Panc1 (cell line): ENCODE measurements around the gene GAN. TPM values are rescaled to one million over a fixed set of nuclear protein-coding genes. Genes with fewer than 3 reads are reported as not detected.

Experiments
- ATAC-seq: fragments of 200-7000 bp; cut with Tn5 transposase; 2 replicates; pipeline ENCODE4 v1.9.1; 2020; ENCODE audit warnings: mild to moderate bottlenecking, moderate library complexity
- BruUV-seq: library from RNA; stranded (reverse); fragments of 400-500 nt; replicated peaks from 2 replicates; lab custom pipeline; 2021; lab: Mats Ljungman, UMichigan
- CTCF ChIA-PET: fragments of 300-600 bp; sonication (Branson Sonifier 250); formaldehyde crosslinking; loops from one replicate; lab custom pipeline; 2022; ENCODE audit warnings: antibody characterized with exemption; lab: Charles Lee
- POLR2A ChIA-PET: fragments of 300-600 bp; sonication (Branson Sonifier 250); formaldehyde crosslinking; loops from one replicate; lab custom pipeline; 2022; ENCODE audit warnings: antibody characterized with exemption; lab: Charles Lee
- DNase-seq: peaks from one replicate; pipeline ENCODE4 v3.0.0-alpha.2; 2010; ENCODE audit warnings: low read depth, low spot score
- H3K27ac ChIP-seq: 2 replicates; pipeline ENCODE4 v1.5.1; 2011; ENCODE audit warnings: mild to moderate bottlenecking, low read length, inconsistent platforms
- H3K27me3 ChIP-seq: fragments of 200-500 bp; sonication (Bioruptor generic); 2 replicates; pipeline ENCODE4 v1.6.0; 2014; ENCODE audit warnings: low read length, inconsistent platforms; ENCODE audit not compliant: control insufficient read depth, insufficient read depth
- H3K36me3 ChIP-seq: fragments of 200-500 bp; sonication (Bioruptor generic); 2 replicates; pipeline ENCODE4 v1.5.1; 2014; ENCODE audit warnings: inconsistent platforms, mild to moderate bottlenecking, low read length, moderate library complexity; ENCODE audit not compliant: control insufficient read depth, insufficient read depth
- H3K4me1 ChIP-seq: 2 replicates; pipeline ENCODE4 v1.5.1; 2011; ENCODE audit warnings: inconsistent platforms, mild to moderate bottlenecking, low read length, moderate library complexity; ENCODE audit not compliant: control insufficient read depth, insufficient read depth
- H3K4me3 ChIP-seq, 2 experiments: 2 replicates each; pipeline ENCODE4 v1.5.1; 2011 to 2012; ENCODE audit warnings: low read depth in 2 of 2, low read length in 2 of 2, mild to moderate bottlenecking in 2 of 2, inconsistent platforms in 1 of 2, moderate library complexity in 1 of 2
- H3K9me3 ChIP-seq: fragments of 200-500 bp; sonication (Bioruptor generic); 2 replicates; pipeline ENCODE4 v1.5.1; 2014; ENCODE audit warnings: low read depth, mild to moderate bottlenecking, inconsistent platforms, low read length, moderate library complexity; ENCODE audit not compliant: control insufficient read depth, insufficient read depth
- CTCF ChIP-seq: fragments of 450-650 bp; IDR thresholded peaks from 2 replicates; pipeline ENCODE4 v1.5.1; 2017; ENCODE audit warnings: mild to moderate bottlenecking
- POLR2AphosphoS5 ChIP-seq: IDR thresholded peaks from 2 replicates; pipeline ENCODE4 v1.6.1; 2012; ENCODE audit warnings: mild to moderate bottlenecking, low read depth, low read length, moderate library complexity
- REST ChIP-seq, 2 experiments: IDR thresholded peaks; 2 replicates each; pipeline ENCODE4 v1.6.1; 2011 to 2012; ENCODE audit warnings: low read depth in 2 of 2, control low read depth in 1 of 2, low read length in 1 of 2, mild to moderate bottlenecking in 1 of 2, moderate library complexity in 1 of 2; ENCODE audit not compliant: insufficient read depth in 1 of 2
- SIN3A ChIP-seq: IDR thresholded peaks from 2 replicates; pipeline ENCODE4 v1.6.1; 2012; ENCODE audit warnings: low read depth, mild to moderate bottlenecking, low read length, moderate library complexity, borderline replicate concordance; ENCODE audit not compliant: insufficient read depth
- TCF7L2 ChIP-seq: IDR thresholded peaks from 2 replicates; pipeline ENCODE4 v1.6.1; 2011; ENCODE audit warnings: mild to moderate bottlenecking, low read depth, low read length, inconsistent platforms
- in situ Hi-C: cut with HindIII; loops from 2 replicates; pipeline ENCODE4 v1.10.0; 2016; ENCODE audit warnings: low sequenced_read_pairs, low pct_unique_long_range_greater_than_20kb
- intact Hi-C: fragments of 100-400 bp; cut with micrococcal nuclease; formaldehyde crosslinking; loops from one replicate; pipeline ENCODE4 v1.10.0; 2022; ENCODE audit not compliant: unreplicated experiment
- total RNA-seq: library from RNA; stranded (reverse); gene quantifications from one replicate; pipeline ENCODE4 v1.2.1, GENCODE V29; 2021; ENCODE audit not compliant: unreplicated experiment

GAN gene
- total RNA-seq, 1 experiment from 2014 or later = 9.1 TPM

- no peak for DNase-seq
- no TSS peak for BruUV-seq
- ChIA-PET CTCF (interaction anchor here (0.6 kb wide), 1 partner anchor 44 kb away, joined by 4 read pairs; no protein-coding TSS in a partner anchor), POLR2A (no interaction called here)
- no peaks in the 10 kb centered on the region for H3K27me3 ChIP-seq
- no peaks in the 10 kb centered on the region for H3K9me3 ChIP-seq
- no peak overlapping the region for H3K4me3 ChIP-seq
- intact Hi-C loops (no loop called here), in situ Hi-C loops (no loop called here)
- H3K4me1 ChIP-seq = no peaks in the 10 kb centered on the region
- no peak for TF ChIP-seq SIN3A
- no peaks in the 10 kb centered on the region for H3K36me3 ChIP-seq
- ATAC-seq = no peak
- H3K27ac ChIP-seq = no peak overlapping the region
Measured at GRCh38 chr16:81275064-81275532, 39.7 kb upstream of the GAN start.

GRCh38 chr16:81275795-81276194 lies 39.0 kb upstream of the GAN start:
- intact Hi-C loops = no loop called here

More at GRCh38 chr16:81275795-81276194, 39.0 kb upstream of the GAN start:
- in situ Hi-C loops = no loop called here
- no peaks in the 10 kb centered on the region for H3K27me3 ChIP-seq
- TF ChIP-seq CTCF (no peak), TCF7L2 (no peak), REST (IDR thresholded peaks at IDR 0.05; ENCODE audit: insufficient read depth in 1 of 2, low read depth in 2 of 2, low read length in 1 of 2) (no peak), POLR2AphosphoS5 (no peak), SIN3A (no peak)
- POLR2A ChIA-PET = no interaction called here
- H3K9me3 ChIP-seq = no peaks in the 10 kb centered on the region
- no peak for DNase-seq
- CTCF ChIA-PET = no interaction called here
- no peak for ATAC-seq
- no TSS peak for BruUV-seq
- H3K27ac ChIP-seq = no peak overlapping the region
- no peaks in the 10 kb centered on the region for H3K4me1 ChIP-seq
- no peaks in the 10 kb centered on the region for H3K36me3 ChIP-seq
- no peak overlapping the region for H3K4me3 ChIP-seq
